Measurements from ENCODE around the gene PLCD4.

DNA sequence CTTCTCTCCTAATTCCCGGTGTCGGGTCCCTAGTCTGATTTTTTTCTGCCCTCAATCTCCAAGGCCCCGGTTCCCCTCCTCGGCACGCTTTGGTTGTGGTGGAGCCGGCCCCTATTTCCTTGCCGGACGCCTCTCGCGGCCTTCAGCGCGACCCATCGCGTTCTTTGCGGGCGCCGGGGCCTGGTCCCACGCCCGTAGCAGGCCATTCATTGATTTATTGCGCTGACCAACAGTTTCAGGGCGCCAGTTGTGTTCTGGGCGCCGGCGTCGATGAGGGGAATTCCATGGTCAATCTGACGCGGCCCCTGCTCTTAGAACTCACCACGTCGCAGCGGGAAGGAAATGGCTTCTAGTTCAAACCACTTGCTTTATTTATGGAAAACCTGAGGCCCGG is 38.7 kb upstream of the PLCD4 start:
- TF ChIP-seq, protein P1, sequence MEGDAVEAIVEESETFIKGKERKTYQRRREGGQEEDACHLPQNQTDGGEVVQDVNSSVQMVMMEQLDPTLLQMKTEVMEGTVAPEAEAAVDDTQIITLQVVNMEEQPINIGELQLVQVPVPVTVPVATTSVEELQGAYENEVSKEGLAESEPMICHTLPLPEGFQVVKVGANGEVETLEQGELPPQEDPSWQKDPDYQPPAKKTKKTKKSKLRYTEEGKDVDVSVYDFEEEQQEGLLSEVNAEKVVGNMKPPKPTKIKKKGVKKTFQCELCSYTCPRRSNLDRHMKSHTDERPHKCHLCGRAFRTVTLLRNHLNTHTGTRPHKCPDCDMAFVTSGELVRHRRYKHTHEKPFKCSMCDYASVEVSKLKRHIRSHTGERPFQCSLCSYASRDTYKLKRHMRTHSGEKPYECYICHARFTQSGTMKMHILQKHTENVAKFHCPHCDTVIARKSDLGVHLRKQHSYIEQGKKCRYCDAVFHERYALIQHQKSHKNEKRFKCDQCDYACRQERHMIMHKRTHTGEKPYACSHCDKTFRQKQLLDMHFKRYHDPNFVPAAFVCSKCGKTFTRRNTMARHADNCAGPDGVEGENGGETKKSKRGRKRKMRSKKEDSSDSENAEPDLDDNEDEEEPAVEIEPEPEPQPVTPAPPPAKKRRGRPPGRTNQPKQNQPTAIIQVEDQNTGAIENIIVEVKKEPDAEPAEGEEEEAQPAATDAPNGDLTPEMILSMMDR (IDR thresholded peaks at IDR 0.05; ENCODE audit: borderline replicate concordance, extremely low read depth, low read length, poor library complexity, severe bottlenecking) = no peak
- TF ChIP-seq EZH2 (IDR thresholded peaks at IDR 0.05; ENCODE audit: borderline replicate concordance, low read depth, low read length, severe bottlenecking) = no peak
